ENCODE results near the gene CABP7. TPM values are rescaled to one million over a fixed set of nuclear protein-coding genes. Genes with fewer than 3 reads are reported as not detected.

CABP7 gene
- total RNA-seq, 4 donors from 2014 or later, result 0.13 TPM; not detected in 3

GRCh38 chr22:29710193-29710592 is 9.6 kb upstream of the CABP7 start:
- TF ChIP-seq POLR2A (IDR thresholded peaks at IDR 0.05), result no peak
- no peak for TF ChIP-seq CTCF (IDR thresholded peaks at IDR 0.05)
- Histone ChIP-seq H3K27ac (no peak overlapping the region), H3K36me3 (no peaks in the 10 kb centered on the region), H3K4me3 (no peak overlapping the region), H3K27me3 (peaks cover 0 to 97% (median 0%) of the 10 kb centered on the region in 4 donors), H3K9me3 (no peaks in the 10 kb centered on the region), H3K4me1 (peaks cover 0 to under 1% (median 0%) of the 10 kb centered on the region in 3 donors)
- no peak for DNase-seq
- intact Hi-C loops (cut with DNase I), result no loop called here
- WGBS, 2 donors, result 55 to 67% methylated on average over 4 to 9 of the region's 15 CpGs

GRCh38 chr22:29710922-29711593 is 8.7 kb upstream of the CABP7 start:
- Histone ChIP-seq H3K27ac (no peak overlapping the region), H3K4me1 (no peaks in the 10 kb centered on the region), H3K27me3 (peaks cover 0 to 97% (median 0%) of the 10 kb centered on the region in 4 donors), H3K36me3 (no peaks in the 10 kb centered on the region), H3K4me3 (no peak overlapping the region), H3K9me3 (no peaks in the 10 kb centered on the region)
- TF ChIP-seq POLR2A (IDR thresholded peaks at IDR 0.05) (no peak), CTCF (IDR thresholded peaks at IDR 0.05) (no peak)
- no peak for DNase-seq
- intact Hi-C loops (cut with DNase I), result no loop called here
- 58% methylated on average over 14 of the region's 18 CpGs; no CpG with 5 or more reads in 1 of the 2 donors for WGBS, 2 donors

GRCh38 chr22:29712119-29712518 is 7.7 kb upstream of the CABP7 start:
- Histone ChIP-seq H3K4me1 (no peaks in the 10 kb centered on the region), H3K4me3 (no peak overlapping the region), H3K27ac (no peak overlapping the region), H3K27me3 (peaks cover 0 to 97% (median 0%) of the 10 kb centered on the region in 4 donors), H3K36me3 (no peaks in the 10 kb centered on the region), H3K9me3 (no peaks in the 10 kb centered on the region)
- DNase-seq, result no peak
- TF ChIP-seq CTCF (IDR thresholded peaks at IDR 0.05), result no peak
- TF ChIP-seq POLR2A (IDR thresholded peaks at IDR 0.05), result no peak
- WGBS, 2 donors, result 64 to 77% methylated on average over 2 of the region's 2 CpGs
- intact Hi-C loops (cut with DNase I), result no loop called here

GRCh38 chr22:29713156-29713727 is 6.6 kb upstream of the CABP7 start:
- Histone ChIP-seq H3K27me3 (peaks cover 0 to 97% (median 0%) of the 10 kb centered on the region in 4 donors), H3K4me1 (no peaks in the 10 kb centered on the region)
- intact Hi-C loops (cut with DNase I), result no loop called here

More at GRCh38 chr22:29713156-29713727, 6.6 kb upstream of the CABP7 start:
- 51 to 60% methylated on average over 2 to 8 of the region's 8 CpGs for WGBS, 2 donors
- DNase-seq, result no peak
- H3K4me3 ChIP-seq, result no peak overlapping the region
- no peaks in the 10 kb centered on the region for H3K36me3 ChIP-seq
- H3K9me3 ChIP-seq, result no peaks in the 10 kb centered on the region
- TF ChIP-seq POLR2A (IDR thresholded peaks at IDR 0.05) (no peak), CTCF (IDR thresholded peaks at IDR 0.05) (no peak)
- H3K27ac ChIP-seq, result no peak overlapping the region
